Body of pancreas (tissue), 4 donors: ENCODE results near the gene VTI1A.

Experiments used
- POLR2A ChIP-seq, 3 donors: fragments of 450-650 bp; IDR thresholded peaks; one replicate each; pipeline ENCODE4 v1.6.1; 2016; ENCODE audit warnings: antibody characterized with exemption in 3 of 3, mild to moderate bottlenecking in 2 of 3
- TF ChIP-seq, protein P1 (sequence below), 7 experiments: fragments of 450-650 bp in 4 of 7; fragments of 200-600 bp in 3 of 7; sonication (generic) in 3 of 7; IDR thresholded peaks; one replicate each; pipeline ENCODE4 v1.5.1; 2016 to 2019; ENCODE audit warnings: antibody characterized with exemption in 7 of 7

DNA sequence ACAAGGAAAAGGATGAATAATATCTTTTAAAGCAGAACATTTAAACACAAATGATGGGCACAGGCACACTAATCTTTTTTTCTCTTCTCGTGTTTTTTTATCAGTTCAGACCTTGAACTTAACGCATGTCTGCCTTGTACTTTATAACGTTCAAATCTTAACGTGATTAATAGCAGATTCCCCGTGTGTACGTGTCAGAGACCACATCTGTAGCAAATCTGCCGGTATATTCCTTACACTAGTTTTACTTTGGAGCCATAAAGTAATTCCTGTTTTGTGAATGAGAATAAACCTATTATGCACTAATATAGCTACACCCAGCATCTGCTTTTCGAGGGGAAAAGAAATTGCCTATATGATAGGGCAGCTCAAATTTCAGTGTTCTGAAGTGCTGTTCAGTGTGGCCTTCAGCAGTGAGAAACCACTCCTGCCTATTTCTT lies 337.0 kb downstream of the VTI1A start:
- TF ChIP-seq, protein P1, sequence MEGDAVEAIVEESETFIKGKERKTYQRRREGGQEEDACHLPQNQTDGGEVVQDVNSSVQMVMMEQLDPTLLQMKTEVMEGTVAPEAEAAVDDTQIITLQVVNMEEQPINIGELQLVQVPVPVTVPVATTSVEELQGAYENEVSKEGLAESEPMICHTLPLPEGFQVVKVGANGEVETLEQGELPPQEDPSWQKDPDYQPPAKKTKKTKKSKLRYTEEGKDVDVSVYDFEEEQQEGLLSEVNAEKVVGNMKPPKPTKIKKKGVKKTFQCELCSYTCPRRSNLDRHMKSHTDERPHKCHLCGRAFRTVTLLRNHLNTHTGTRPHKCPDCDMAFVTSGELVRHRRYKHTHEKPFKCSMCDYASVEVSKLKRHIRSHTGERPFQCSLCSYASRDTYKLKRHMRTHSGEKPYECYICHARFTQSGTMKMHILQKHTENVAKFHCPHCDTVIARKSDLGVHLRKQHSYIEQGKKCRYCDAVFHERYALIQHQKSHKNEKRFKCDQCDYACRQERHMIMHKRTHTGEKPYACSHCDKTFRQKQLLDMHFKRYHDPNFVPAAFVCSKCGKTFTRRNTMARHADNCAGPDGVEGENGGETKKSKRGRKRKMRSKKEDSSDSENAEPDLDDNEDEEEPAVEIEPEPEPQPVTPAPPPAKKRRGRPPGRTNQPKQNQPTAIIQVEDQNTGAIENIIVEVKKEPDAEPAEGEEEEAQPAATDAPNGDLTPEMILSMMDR (IDR thresholded peaks at IDR 0.05) = no peak
- no peak for TF ChIP-seq POLR2A (IDR thresholded peaks at IDR 0.05)
